ENCODE results near the gene KIF1A.
"Not testable (repeated sequence)": the region's sequence is repeated elsewhere in the genome, so short reads cannot be mapped to it uniquely, and the experiment has no call there.

The KIF1A gene

GRCh38 chr2:240846873-240847595 is 27.0 kb upstream of the KIF1A start:
- no peak for DNase-seq (ENCODE audit: low read depth in 3 of 3)

GRCh38 chr2:240846309-240846708 is 26.3 kb upstream of the KIF1A start:
- not testable (repeated sequence) for DNase-seq (ENCODE audit: low read depth in 3 of 3)

- no peak for DNase-seq (ENCODE audit: low read depth in 3 of 3)
These were observed 20.5 kb upstream of the KIF1A start for GRCh38 chr2:240840435-240841060.

- DNase-seq (ENCODE audit: low read depth in 3 of 3), result no peak
These were observed 19.4 kb upstream of the KIF1A start for GRCh38 chr2:240839152-240840143.

GRCh38 chr2:240837621-240838020 is 17.6 kb upstream of the KIF1A start:
- DNase-seq (ENCODE audit: low read depth in 3 of 3), result no peak

- no peak for DNase-seq (ENCODE audit: low read depth in 3 of 3)
These were observed 16.9 kb upstream of the KIF1A start for GRCh38 chr2:240836781-240837467.

- DNase-seq (ENCODE audit: low read depth in 3 of 3), result no peak
These were observed 15.5 kb upstream of the KIF1A start for GRCh38 chr2:240835528-240835927.

- no peak for DNase-seq (ENCODE audit: low read depth in 3 of 3)
These were observed 14.5 kb upstream of the KIF1A start for GRCh38 chr2:240834377-240834975.

GRCh38 chr2:240833724-240834285 is 13.8 kb upstream of the KIF1A start:
- no peak for DNase-seq (ENCODE audit: low read depth in 3 of 3)

- DNase-seq (ENCODE audit: low read depth in 3 of 3), result no peak
These were observed 13.0 kb upstream of the KIF1A start for GRCh38 chr2:240832921-240833494.

- DNase-seq (ENCODE audit: low read depth in 3 of 3), result peak; percentile 89 to 96 (median 95)
These were observed 12.2 kb upstream of the KIF1A start for GRCh38 chr2:240832205-240832727.

GRCh38 chr2:240831594-240832204 is 11.7 kb upstream of the KIF1A start:
- no peak for DNase-seq (ENCODE audit: low read depth in 3 of 3)

GRCh38 chr2:240825476-240825875 is 5.5 kb upstream of the KIF1A start:
- DNase-seq (ENCODE audit: low read depth in 3 of 3), result no peak

GRCh38 chr2:240823449-240824336 is 3.7 kb upstream of the KIF1A start:
- no peak for DNase-seq (ENCODE audit: low read depth in 3 of 3)

- DNase-seq (ENCODE audit: low read depth in 3 of 3), result no peak
These were observed 2.3 kb upstream of the KIF1A start for GRCh38 chr2:240822280-240822847.

- no peak for DNase-seq (ENCODE audit: low read depth in 3 of 3)
These were observed 1.4 kb upstream of the KIF1A start for GRCh38 chr2:240821429-240821778.

- DNase-seq (ENCODE audit: low read depth in 3 of 3), result no peak
These were observed 799 bp upstream of the KIF1A start for GRCh38 chr2:240820607-240821428.

Measured in stimulated activated CD4-positive, alpha-beta T cell treated with anti-CD3 and anti-CD28 coated beads, TNF-alpha, amount 100 ng/mL, for 4 hours (primary cell).